K562 treated with DMSO at 1 percent for 4 hours (cell line): ENCODE measurements around the gene USP17L5. TPM values are rescaled to one million over a fixed set of nuclear protein-coding genes. Genes with fewer than 3 reads are reported as not detected.

ENCODE experiments used
- total RNA-seq: library from RNA; unstranded; fragments of 300-600 nt; gene quantifications from 2 replicates; pipeline ENCODE4 v1.2.3, GENCODE V29; 2022; ENCODE audit not compliant: insufficient read depth

USP17L5 gene
- not detected in 2 replicates for total RNA-seq

GRCh38 chr4:9339103-9339502 is at the start of gene USP17L5:
Gene USP17L5 (plus strand): TSS chr4:9339403. CDS start chr4:9339403, 0 bp downstream.

GRCh38 chr4:9324865-9325264 is 14.3 kb upstream of the USP17L5 start, which contains the start of gene USP17L24:
Gene USP17L24 (plus strand): TSS chr4:9325165. CDS start chr4:9325165, 0 bp downstream.

GRCh38 chr4:9329611-9330010 is 9.6 kb upstream of the USP17L5 start, which contains the start of gene USP17L25:
Gene USP17L25 (plus strand): TSS chr4:9329911. CDS start chr4:9329911, 0 bp downstream.

GRCh38 chr4:9334358-9334757 is 4.8 kb upstream of the USP17L5 start, which contains the start of gene USP17L26:
Gene USP17L26 (plus strand): TSS chr4:9334658. CDS start chr4:9334658, 0 bp downstream.

GRCh38 chr4:9343848-9344247 is 4.6 kb downstream of the USP17L5 start, which contains the start of gene USP17L27:
Gene USP17L27 (plus strand): TSS chr4:9344148. CDS start chr4:9344148, 0 bp downstream.

GRCh38 chr4:9348593-9348992 is 9.4 kb downstream of the USP17L5 start, which contains the start of gene USP17L28:
Gene USP17L28 (plus strand): TSS chr4:9348893. CDS start chr4:9348893, 0 bp downstream.

GRCh38 chr4:9353338-9353737 is 14.1 kb downstream of the USP17L5 start, which contains the start of gene USP17L29:
Gene USP17L29 (plus strand): TSS chr4:9353638. CDS start chr4:9353638, 0 bp downstream.

GRCh38 chr4:9362829-9363228 is 23.6 kb downstream of the USP17L5 start, which contains the start of gene USP17L30:
Gene USP17L30 (plus strand): TSS chr4:9363129. CDS start chr4:9363129, 0 bp downstream.

Other genes with a start within 250 kb of the USP17L5 start
- gene FAM90A26, start 169.0 kb upstream of the USP17L5 start, total RNA-seq = not detected in 2 replicates
- not detected in 2 replicates for gene USP17L10, start 128.7 kb upstream of the USP17L5 start, total RNA-seq
- not detected in 2 replicates for gene USP17L11, start 124.0 kb upstream of the USP17L5 start, total RNA-seq
- not detected in 2 replicates for gene USP17L12, start 119.3 kb upstream of the USP17L5 start, total RNA-seq
- gene USP17L13, start 114.5 kb upstream of the USP17L5 start, total RNA-seq = not detected in 2 replicates
- not detected in 2 replicates for gene USP17L15, start 105.0 kb upstream of the USP17L5 start, total RNA-seq
- not detected in 2 replicates for gene USP17L17, start 95.5 kb upstream of the USP17L5 start, total RNA-seq
- gene USP17L18, start 90.8 kb upstream of the USP17L5 start, total RNA-seq = not detected in 2 replicates
- not detected in 2 replicates for gene USP17L19, start 86.0 kb upstream of the USP17L5 start, total RNA-seq
- not detected in 2 replicates for gene USP17L20, start 81.3 kb upstream of the USP17L5 start, total RNA-seq
- not detected in 2 replicates for gene USP17L21, start 76.5 kb upstream of the USP17L5 start, total RNA-seq
- not detected in 2 replicates for gene USP17L22, start 71.8 kb upstream of the USP17L5 start, total RNA-seq
- gene USP17L24, start 14.2 kb upstream of the USP17L5 start, total RNA-seq = not detected in 2 replicates
- gene USP17L25, start 9.5 kb upstream of the USP17L5 start, total RNA-seq = not detected in 2 replicates
- not detected in 2 replicates for gene USP17L26, start 4.7 kb upstream of the USP17L5 start, total RNA-seq
- gene USP17L27, start 4.7 kb downstream of the USP17L5 start, total RNA-seq = not detected in 2 replicates
- gene USP17L28, start 9.5 kb downstream of the USP17L5 start, total RNA-seq = not detected in 2 replicates
- not detected in 2 replicates for gene USP17L29, start 14.2 kb downstream of the USP17L5 start, total RNA-seq
- gene USP17L30, start 23.7 kb downstream of the USP17L5 start, total RNA-seq = not detected in 2 replicates
- not detected in 2 replicates for gene DEFB131A, start 105.0 kb downstream of the USP17L5 start, total RNA-seq